Breast epithelium (tissue), 4 donors: ENCODE data around the gene SF3A1. TPM values are rescaled to one million over a fixed set of nuclear protein-coding genes. Genes with fewer than 3 reads are reported as not detected.

Experiments used
- DNase-seq, 2 donors: peaks; one replicate each; pipeline ENCODE4 v3.0.0-alpha.2; 2019; ENCODE audit warnings: low spot score in 2 of 2
- H3K27ac ChIP-seq, 2 donors: fragments of 200-600 bp; sonication (generic) in 1 of 2; one replicate each; pipeline ENCODE4 v1.5.1; 2016 to 2019; ENCODE audit warnings: mild to moderate bottlenecking in 1 of 2
- H3K27me3 ChIP-seq, 2 donors: fragments of 200-600 bp; sonication (generic) in 1 of 2; one replicate each; pipeline versions ENCODE4 v1.5.1 to v1.6.0; 2017 to 2019; ENCODE audit warnings: control low read depth in 1 of 2, mild to moderate bottlenecking in 1 of 2
- H3K36me3 ChIP-seq: fragments of 200-600 bp; one replicate; pipeline ENCODE4 v1.5.1; 2019
- H3K4me1 ChIP-seq, 2 donors: fragments of 200-600 bp; sonication (generic); one replicate each; pipeline ENCODE4 v1.5.1; 2016 to 2019; ENCODE audit warnings: control low read depth in 1 of 2
- H3K4me3 ChIP-seq, 3 donors: fragments of 200-600 bp; sonication (generic); 1 replicate in 2 of 3; 2 replicates in 1 of 3; pipeline ENCODE4 v1.5.1; 2016 to 2019; ENCODE audit warnings: mild to moderate bottlenecking in 3 of 3, moderate library complexity in 2 of 3
- H3K9me3 ChIP-seq, 2 donors: fragments of 200-600 bp; sonication (generic) in 1 of 2; one replicate each; pipeline ENCODE4 v1.5.1; 2016 to 2019; ENCODE audit warnings: control low read depth in 1 of 2
- POLR2A ChIP-seq: fragments of 450-650 bp; IDR thresholded peaks from one replicate; pipeline ENCODE4 v1.6.1; 2016; ENCODE audit warnings: antibody characterized with exemption, mild to moderate bottlenecking, moderate library complexity
- POLR2AphosphoS5 ChIP-seq, 3 donors: sonication (generic); formaldehyde crosslinking; IDR thresholded peaks; one replicate each; pipeline ENCODE4 v1.6.1; 2017; ENCODE audit warnings: antibody characterized with exemption in 3 of 3
- intact Hi-C: fragments of 100-400 bp; cut with DNase I; formaldehyde crosslinking; loops from one replicate; pipeline ENCODE4 v1.15.1; 2023; ENCODE audit warnings: low total_unique reads
- total RNA-seq, 3 donors: library from RNA; depleted of rRNA; stranded (reverse); fragments of >200 nt; gene quantifications; one replicate each; pipeline ENCODE4 v1.1.0, GENCODE V29; 2016
- TF ChIP-seq, protein P1 (sequence below), 3 donors: fragments of 450-650 bp; IDR thresholded peaks; one replicate each; pipeline ENCODE4 v1.5.1; 2016 to 2017; ENCODE audit warnings: antibody characterized with exemption in 3 of 3, mild to moderate bottlenecking in 3 of 3, moderate library complexity in 3 of 3

The SF3A1 gene
- total RNA-seq, 3 donors from 2014 or later, result 47.7 to 68.6 (median 47.9) TPM

DNA sequence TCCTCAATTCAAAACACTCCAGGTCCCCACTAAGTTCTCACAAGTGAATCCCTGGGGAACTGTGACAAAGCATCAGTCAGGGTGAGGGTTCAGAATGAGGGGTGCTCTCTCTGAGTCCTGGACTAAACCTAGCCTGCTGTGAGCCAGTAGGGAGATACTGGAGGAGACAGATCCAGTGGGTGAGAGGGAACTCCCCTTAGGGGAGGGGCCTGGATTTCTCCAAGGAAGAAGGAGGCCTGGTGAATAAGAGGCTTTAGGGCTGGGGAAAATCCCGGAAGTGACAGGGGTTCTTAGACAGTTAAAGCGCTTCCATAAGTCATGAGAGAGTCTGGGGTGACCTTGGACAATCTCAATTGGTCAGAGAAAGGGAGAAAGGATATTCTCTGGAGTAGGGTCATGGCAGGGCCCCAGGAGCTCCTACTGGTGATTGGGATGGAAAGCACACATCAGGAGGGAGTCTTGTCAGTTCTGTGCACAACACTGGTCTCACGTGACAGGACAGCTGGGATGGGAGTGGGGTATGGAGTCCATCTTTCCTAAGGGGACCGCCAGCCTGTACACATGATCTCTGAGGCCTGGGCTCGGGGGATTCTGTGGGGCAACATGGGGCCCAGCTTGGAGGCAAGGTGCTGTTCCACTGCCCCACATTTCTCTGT, 31.5 kb downstream of the SF3A1 start:
- peak overlapping the region; percentile 97 to 99 (median 97) for H3K4me3 ChIP-seq
- no peak for TF ChIP-seq POLR2A
- no peak for TF ChIP-seq POLR2AphosphoS5 (IDR thresholded peaks at IDR 0.05)
- TF ChIP-seq, protein P1, sequence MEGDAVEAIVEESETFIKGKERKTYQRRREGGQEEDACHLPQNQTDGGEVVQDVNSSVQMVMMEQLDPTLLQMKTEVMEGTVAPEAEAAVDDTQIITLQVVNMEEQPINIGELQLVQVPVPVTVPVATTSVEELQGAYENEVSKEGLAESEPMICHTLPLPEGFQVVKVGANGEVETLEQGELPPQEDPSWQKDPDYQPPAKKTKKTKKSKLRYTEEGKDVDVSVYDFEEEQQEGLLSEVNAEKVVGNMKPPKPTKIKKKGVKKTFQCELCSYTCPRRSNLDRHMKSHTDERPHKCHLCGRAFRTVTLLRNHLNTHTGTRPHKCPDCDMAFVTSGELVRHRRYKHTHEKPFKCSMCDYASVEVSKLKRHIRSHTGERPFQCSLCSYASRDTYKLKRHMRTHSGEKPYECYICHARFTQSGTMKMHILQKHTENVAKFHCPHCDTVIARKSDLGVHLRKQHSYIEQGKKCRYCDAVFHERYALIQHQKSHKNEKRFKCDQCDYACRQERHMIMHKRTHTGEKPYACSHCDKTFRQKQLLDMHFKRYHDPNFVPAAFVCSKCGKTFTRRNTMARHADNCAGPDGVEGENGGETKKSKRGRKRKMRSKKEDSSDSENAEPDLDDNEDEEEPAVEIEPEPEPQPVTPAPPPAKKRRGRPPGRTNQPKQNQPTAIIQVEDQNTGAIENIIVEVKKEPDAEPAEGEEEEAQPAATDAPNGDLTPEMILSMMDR (IDR thresholded peaks at IDR 0.05), result no peak
- no peaks in the 10 kb centered on the region for H3K36me3 ChIP-seq
- H3K9me3 ChIP-seq, result no peaks in the 10 kb centered on the region
- peak overlapping the region; percentile 93 to 95 for H3K27ac ChIP-seq
- peak in 1 of 2 donors; percentile 74 for DNase-seq
- peaks cover 6 to 21% of the 10 kb centered on the region in 2 donors for H3K4me1 ChIP-seq
- intact Hi-C loops, result no loop called here
- H3K27me3 ChIP-seq, result no peaks in the 10 kb centered on the region

DNA sequence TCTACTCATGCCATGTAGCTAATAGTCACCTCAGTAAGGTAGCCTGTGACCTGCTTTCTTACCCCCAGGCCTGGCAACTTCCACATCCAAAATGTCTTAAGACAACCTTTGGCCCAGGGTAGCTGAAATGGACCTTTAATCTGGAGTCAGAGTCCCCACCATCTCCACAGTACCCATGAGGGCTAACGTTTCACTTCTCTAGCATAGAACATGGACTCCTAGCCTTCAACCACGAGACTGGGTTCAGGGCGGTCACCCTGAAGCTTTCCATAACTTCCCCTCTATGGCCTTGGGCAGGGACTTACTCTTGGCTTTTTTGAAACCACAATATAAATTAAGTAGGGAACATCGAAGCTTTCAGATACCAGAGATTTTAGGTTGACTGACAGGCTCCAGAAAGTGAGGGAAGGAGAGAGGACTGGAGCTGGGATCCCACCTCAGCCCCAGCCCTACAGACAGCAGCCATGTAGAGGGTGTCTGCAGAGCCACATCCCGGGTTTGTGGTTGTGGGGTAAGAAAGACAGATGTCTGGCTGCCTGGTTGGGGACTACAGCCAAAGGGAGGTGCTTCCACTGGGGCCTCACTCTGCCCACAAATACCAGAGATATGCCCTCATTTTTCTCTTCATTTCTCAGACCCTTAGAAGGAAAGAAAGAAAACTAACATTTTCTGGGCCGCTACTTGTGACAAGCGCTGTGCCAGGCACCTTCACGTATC, 32.5 kb downstream of the SF3A1 start:
- H3K4me1 ChIP-seq, result peaks cover 6 to 21% of the 10 kb centered on the region in 2 donors
- H3K27ac ChIP-seq, result peak overlapping the region; percentile 6 to 93
- intact Hi-C loops, result no loop called here
- no peak for TF ChIP-seq POLR2AphosphoS5 (IDR thresholded peaks at IDR 0.05)
- no peak for TF ChIP-seq POLR2A
- peak overlapping the region in 2 of 3 donors; percentile 97 to 99 for H3K4me3 ChIP-seq
- no peaks in the 10 kb centered on the region for H3K36me3 ChIP-seq
- H3K9me3 ChIP-seq, result no peaks in the 10 kb centered on the region
- no peaks in the 10 kb centered on the region for H3K27me3 ChIP-seq
- no peak for DNase-seq

DNA sequence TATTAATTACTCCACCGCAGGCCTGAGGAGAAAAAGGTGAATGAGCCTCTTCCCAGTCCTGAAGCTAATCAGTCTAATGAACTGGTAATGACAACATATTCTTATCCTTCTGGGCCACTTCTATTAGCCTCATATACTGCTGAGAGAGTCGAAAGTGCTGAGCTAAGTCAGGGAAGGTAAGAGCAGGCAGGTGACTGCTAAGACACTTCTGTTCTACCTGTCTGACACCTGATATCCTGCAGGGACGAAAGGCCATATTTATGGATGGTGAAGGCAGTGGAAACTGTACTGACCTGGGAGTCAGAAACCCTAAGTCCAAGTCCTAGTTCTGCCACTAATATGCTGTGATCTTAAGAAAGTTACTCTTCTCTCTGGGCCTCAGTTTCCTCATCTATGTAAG, 33.4 kb downstream of the SF3A1 start:
- no peak overlapping the region for H3K4me3 ChIP-seq
- H3K9me3 ChIP-seq, result no peaks in the 10 kb centered on the region
- H3K27ac ChIP-seq, result no peak overlapping the region
- intact Hi-C loops, result no loop called here
- H3K4me1 ChIP-seq, result peaks cover 6 to 23% of the 10 kb centered on the region in 2 donors
- TF ChIP-seq, protein P1 (IDR thresholded peaks at IDR 0.05), result no peak
- TF ChIP-seq POLR2A (no peak), POLR2AphosphoS5 (IDR thresholded peaks at IDR 0.05) (no peak)
- no peak for DNase-seq
- H3K27me3 ChIP-seq, result no peaks in the 10 kb centered on the region
- no peaks in the 10 kb centered on the region for H3K36me3 ChIP-seq

GRCh38 chr22:30321461-30321860, 35.2 kb downstream of the SF3A1 start:
- DNase-seq, result no peak
- no peak overlapping the region for H3K4me3 ChIP-seq
- H3K36me3 ChIP-seq, result no peaks in the 10 kb centered on the region
- peak overlapping the region; percentile 6 to 45 for H3K27ac ChIP-seq
- H3K9me3 ChIP-seq, result no peaks in the 10 kb centered on the region
- TF ChIP-seq POLR2AphosphoS5 (IDR thresholded peaks at IDR 0.05) (no peak), POLR2A (no peak)
- TF ChIP-seq, protein P1 (IDR thresholded peaks at IDR 0.05), result no peak
- H3K27me3 ChIP-seq, result no peaks in the 10 kb centered on the region
- peaks cover 6 to 23% of the 10 kb centered on the region in 2 donors for H3K4me1 ChIP-seq
- intact Hi-C loops, result loop anchor here (1.0 kb wide), 1 partner anchor 32 kb away; the partner anchor contains the start of gene CASTOR1

DNA sequence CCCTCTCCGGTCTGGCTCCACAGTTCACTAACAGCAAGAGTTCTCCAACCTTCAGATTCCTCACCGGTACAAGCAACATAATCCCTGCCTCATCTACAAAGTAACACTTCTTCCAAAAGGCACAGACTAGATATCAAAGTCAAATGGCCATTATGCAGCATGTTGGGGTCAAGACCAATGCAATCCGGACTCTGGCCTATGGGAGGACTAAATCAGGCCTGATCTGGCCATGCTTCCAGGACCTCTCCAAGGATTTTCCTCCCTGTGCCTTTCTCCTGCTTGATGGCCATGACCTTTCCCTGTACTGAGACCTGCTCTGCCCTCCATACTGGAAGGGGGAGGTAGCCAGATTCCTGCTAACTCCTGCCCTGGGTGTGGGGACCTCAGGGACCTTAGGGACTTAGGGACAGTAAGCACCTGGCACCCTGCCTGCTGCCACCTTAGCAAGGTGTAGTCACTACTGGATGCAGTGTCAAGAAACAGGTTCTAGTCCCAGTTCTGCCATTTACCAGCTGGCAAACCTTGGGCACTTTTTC, 36.6 kb downstream of the SF3A1 start:
- no peak overlapping the region for H3K4me3 ChIP-seq
- H3K27me3 ChIP-seq, result no peaks in the 10 kb centered on the region
- intact Hi-C loops, result no loop called here
- no peaks in the 10 kb centered on the region for H3K36me3 ChIP-seq
- TF ChIP-seq, protein P1 (IDR thresholded peaks at IDR 0.05), result no peak
- TF ChIP-seq POLR2A, result no peak
- no peak for TF ChIP-seq POLR2AphosphoS5 (IDR thresholded peaks at IDR 0.05)
- no peak for DNase-seq
- H3K4me1 ChIP-seq, result peaks cover 0 to 17% of the 10 kb centered on the region in 2 donors
- H3K9me3 ChIP-seq, result no peaks in the 10 kb centered on the region
- peak overlapping the region; percentile 6 to 20 for H3K27ac ChIP-seq
